GM19452 (cell line): ENCODE measurements around the gene E2F6.
"Not testable (repeated sequence)": the region's sequence is repeated elsewhere in the genome, so short reads cannot be mapped to it uniquely, and the experiment has no call there.

Experiments used
- ATAC-seq: cut with Tn5 transposase; IDR thresholded peaks from one replicate; pipeline ENCODE4 v1.9.1; 2021; ENCODE audit not compliant: unreplicated experiment

The E2F6 gene

DNA sequence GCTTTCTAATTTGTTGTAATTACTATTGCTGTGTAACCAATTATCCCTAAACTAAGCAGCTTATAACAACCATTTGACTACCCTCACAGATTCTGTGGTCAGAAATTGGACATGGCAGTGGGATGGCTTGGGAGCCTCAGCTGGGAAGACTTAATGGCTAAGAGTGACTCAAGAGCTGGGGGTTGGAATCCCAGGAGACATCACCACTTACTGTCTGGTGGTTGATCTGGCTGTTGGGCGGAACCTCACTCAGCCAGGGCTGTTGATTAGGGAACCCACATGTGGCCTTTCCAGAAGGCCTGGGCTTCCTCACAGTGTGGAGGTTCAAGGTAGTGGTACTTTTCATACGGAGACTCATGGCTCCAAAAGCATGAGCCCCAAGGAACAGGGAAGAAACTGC is 49.8 kb downstream of the E2F6 start:
- ATAC-seq, result no peak

DNA sequence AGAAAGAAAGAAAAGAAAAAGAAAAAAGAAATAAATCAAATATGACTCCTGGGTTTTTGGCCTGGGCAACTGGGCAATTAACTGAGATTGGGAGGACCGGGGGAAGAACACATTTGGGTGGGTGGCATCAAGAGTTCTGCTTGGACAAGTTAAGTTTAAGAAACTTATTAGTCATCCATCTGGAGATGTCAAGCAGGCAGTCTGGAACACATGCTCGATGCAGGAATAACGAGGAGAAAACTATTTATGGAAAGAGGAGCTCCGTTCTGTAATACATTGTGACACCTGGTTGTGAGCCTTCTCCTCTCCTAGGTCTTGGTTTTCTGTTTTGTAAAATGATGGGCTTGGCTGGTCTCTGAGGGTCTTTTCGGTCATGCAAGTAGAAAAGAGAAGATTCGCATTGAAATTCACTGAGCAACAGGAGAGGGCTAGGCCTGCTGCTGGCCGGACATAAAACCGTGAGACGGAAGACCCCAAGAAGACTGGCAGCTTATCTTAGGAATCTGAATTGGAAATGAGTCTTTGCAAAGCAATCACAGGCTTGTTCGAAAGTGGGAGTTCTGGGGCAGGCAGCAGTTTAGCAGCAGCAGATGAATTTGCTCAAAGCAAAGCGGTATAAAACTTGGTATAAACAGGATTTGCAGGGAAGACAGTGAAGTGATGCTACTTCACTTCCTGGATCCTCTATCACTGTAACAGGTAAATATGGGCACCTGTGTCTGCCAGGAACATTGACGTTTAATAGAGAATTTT is 51.4 kb downstream of the E2F6 start:
- ATAC-seq, result no peak

DNA sequence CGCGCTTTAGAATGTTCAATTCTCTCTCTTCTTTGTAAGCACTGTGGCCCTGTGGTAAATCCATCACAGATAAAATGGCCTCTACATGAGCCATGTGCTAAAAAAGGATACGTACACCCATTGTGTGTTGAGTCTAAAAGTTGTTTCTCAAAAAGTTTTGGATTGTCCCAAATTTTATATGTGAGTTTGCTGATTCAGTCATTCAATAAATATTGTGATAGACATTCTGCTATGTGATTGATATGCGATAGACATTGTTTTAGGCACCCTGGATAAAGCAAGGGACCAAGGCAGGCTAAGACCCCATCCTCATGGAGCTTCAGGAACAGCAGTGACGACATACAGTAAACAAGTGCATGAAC is 53.5 kb downstream of the E2F6 start:
- ATAC-seq, result no peak

DNA sequence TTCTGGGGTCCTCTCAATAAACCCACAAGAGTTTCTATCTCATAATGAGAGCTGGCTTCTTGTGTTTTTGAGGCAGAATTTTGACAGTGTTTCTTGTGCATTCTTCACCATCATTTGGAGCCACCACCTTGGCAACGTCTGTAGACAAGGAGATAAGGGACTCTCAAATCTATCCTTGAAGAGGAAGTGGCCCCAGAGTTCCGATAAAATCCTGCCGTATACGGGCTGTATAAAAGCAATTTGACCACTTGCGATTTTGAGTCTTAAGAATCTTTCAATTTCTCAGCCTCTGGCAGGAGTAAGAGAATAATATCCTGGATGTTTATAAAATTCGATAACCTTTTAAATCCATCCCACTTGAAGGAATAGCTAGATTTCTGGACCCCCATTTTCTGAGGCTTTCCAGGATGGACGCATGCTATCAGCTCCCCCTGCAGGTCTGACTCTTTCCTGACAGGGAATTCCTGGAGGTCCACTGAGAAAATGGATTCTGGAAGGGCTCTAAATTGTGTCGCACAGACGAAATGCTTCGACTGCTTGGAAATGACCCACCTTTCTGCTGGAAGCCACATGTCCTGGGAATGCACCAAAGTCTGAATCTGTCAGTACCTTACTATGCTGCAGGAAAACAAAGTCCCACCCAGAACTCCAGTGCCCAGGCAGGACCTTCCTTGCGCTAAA is 54.1 kb downstream of the E2F6 start:
- no peak for ATAC-seq

DNA sequence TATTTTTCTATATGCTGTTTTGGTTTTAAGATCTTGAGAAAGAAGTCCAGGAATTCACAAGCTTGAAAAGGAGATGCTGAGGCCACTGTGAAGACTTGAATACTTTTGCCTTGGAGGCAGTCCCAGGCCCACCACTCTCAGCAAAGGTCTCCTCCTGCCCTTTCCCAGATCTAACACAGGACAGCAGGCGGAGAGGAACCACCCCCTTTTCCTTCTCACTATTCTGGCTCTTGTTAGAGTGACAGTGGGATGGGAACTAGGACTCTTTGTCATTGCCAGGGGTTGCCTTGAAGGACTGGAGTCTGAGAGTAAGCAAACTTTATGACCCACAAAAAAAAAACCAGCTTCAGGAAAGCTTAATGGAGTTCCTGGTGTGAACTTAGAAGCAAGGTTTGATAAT is 54.7 kb downstream of the E2F6 start:
- ATAC-seq, result no peak

DNA sequence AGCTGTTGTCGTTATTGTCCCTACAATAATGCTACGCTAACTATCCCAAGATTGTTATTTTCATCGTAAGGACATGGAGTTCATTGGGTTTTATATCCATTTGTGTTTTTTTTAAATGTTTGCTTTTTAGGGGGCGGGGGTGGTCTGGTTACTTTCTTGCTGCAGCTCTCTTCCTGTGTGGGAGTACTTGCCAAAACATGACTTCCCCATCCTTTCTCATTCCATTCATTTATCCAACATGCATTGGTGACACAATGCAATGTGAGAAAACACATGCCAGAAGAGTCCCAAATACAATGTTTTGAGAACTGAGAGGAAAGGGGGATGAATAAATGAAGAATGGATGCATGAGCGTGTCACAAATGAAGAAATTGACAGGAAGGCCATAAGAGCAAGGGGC is 55.9 kb downstream of the E2F6 start:
- no peak for ATAC-seq

DNA sequence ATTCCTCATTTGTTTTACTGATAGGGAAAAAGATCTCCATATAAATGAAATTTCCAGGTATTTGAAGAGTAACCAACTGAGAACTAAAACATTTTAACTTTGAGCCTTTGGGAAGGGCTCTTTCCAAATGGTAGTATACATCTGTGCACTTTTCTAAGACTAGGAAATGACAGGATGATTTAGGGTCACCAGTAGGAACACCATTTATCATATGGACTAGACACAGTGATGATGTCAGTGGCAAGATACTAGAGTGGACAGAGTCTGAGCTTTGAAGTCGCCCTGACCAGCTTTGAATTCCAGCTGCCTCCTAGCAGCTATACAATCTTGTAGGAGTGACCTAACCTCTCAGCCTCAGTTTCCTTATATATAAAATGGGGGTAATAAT is 56.4 kb downstream of the E2F6 start:
- ATAC-seq, result no peak

DNA sequence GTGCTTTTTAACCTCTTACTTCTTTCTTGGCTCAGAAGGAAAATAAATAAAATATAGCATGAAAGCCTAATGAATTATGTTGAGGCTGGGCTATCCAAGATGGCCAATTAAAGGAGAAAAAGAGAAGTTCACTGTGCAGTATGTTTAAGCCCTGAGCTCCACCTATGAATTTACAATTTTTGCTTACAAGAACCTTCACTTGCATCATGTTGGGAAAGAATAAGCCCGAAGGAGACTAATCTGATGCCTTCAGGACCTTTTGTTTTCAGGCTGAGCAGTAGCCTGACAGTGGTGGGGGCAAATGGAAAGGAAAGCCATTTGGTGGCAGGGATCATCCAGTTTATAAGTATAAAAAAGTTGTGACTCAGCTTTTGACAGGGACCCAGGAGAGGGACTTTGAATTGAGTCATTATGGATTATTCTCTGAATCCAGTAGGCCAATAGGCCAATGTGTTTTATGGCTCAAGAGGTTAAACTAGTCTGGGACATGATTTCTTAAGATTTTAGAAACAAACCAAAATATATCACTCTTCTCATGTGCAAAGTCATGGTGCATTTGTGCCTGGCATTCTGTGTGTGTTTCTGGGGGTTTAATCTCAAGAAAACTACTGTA is 56.9 kb downstream of the E2F6 start:
- no peak for ATAC-seq

DNA sequence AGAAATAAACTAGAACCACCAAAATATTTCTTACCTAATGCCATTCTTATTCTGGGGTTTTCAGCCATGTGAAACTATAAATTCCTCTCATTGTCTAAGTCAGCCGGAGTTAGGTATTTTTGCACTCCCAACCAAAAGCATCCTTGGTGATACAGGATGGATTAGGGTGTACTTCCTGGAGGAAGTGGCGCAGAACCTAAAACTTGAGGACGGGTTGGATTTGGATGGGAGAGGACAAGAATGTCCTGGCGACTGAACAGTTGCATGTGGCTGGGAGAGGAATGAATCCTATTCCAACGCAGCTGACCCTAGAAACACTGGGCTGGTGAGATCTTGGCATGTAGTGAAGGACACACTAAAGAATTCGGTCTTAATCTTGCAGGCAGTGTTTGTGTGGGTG is 58.5 kb downstream of the E2F6 start:
- ATAC-seq, result no peak

DNA sequence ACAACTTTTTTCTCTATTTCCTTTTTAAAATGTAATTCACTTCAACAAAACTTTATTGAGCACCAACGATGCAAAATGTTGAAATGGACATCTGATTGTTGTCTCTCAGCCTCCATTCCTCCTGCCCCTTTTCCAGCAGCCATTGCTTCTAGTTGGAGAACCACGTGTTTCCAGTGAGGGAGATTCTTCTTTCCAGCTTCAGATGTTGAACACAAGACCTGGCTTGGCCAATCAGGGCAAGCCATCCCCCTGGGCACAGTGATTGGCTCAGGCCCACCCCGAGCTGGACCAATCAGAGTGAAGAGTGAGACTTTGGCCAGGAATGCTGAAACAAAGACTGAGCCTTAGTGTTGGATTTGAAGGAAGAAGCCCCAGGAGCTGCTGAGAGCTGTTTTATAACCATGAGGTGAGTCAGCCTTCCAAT is 59.0 kb downstream of the E2F6 start:
- ATAC-seq, result no peak

DNA sequence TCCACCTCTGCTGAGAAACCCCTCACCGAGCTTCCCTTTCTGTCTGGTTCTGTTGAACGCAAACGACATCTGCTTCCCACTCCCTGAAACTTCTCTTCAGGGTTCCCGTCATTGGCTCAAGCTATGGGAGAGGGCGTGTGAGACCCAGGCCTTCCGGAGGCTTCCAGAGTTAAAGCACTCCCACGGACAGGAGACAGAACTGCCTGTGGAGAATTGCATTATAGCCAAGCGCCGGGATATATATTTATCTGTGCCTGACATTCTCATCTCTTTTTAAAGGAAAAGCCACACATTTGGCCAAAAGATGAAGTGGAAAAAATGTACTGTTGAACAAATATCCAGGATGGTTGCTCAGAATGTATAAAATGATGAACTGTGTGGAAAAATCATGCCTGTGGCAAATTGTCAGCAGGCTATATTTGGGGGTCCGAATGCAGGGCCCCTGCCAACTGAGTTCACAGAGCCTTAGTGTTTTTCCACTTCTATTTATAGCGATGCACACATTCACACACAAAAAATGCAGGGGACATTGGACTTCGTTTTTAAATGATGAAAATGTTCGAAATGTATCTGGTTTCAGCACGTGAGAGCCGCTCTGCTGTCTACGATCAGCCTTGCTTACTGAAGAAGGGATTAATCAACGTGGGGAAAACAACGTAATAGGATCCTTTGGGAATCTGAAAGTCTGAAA is 59.5 kb downstream of the E2F6 start:
- no peak for ATAC-seq

DNA sequence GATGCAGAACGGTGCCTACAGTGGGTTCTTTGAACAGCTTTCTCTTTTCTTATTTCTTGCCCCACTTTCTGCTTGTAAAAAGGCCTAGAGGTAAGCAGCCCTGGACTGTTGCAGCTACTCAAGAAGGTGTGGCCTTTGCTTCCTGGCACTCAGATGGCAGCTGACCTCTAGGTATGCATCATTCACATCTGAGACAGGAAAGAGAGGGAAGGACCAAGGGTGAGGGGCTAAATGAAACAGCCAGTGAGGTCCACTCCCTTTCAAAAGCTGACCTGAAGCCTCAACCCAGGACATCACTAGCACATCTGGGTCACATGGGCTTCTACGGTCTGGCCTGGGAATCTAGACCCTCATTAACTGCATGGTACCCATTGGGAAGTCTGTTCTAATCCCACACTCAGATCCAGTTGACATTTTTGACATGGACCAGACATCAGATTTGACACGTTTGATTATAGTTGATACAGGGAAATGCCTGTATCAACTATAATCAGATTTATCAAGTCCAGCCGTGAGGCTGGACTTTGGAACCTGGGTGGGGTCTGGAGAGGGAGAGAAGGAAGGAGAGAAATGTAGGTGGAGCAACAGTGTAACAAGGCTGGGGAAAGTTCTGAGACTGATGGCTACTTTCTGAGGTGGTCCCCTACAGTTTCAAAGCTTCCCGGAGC is 60.2 kb downstream of the E2F6 start:
- no peak for ATAC-seq

DNA sequence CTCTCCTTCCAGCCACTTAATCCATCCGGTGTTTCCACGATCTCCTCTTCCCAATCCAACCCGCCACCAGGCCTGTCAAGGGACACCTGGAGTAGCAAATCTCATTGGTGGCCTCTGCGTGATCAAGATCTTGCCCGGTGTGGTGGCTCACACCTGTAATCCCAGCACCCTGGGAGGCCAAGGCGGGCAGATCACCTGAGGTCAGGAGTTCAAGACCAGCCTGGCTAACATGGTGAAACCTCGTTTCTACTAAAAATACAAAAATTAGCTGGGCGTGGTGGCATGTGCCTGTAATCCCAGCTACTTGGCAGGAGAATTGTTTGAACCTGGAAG is 60.9 kb downstream of the E2F6 start:
- not testable (repeated sequence) for ATAC-seq

DNA sequence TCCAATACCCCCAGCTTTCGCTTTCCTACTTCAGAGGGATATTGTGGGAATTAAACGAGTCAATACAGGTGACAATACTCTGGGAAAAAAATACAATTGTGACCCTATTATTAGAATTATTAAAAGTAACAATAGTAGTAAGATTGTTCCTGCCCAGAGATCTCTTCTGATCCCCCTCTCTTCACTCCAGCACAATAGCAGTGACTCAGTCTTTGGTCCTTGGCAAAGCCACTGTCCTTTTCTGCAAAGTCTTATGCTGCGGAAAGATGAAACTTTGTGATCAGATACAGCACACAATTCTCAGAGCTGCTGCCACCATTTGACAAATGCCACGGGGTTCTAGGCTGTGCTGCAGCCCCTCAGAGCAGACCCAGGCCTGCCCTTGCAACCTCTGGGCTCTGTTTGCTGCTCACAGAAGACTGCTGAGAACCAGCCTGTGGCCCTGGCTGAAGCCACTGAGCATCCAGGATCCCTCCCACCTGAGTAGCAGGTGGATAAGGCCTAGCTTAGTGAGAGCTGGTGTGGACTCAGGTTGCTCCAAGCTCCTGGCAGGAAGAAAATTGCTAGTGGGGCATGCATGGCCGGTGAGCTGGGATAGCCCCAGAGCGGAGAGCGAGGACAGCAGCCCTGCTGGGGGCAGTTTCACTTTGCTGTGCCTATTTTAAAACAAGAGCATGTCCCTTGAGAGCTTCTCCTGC is 61.4 kb downstream of the E2F6 start:
- no peak for ATAC-seq

DNA sequence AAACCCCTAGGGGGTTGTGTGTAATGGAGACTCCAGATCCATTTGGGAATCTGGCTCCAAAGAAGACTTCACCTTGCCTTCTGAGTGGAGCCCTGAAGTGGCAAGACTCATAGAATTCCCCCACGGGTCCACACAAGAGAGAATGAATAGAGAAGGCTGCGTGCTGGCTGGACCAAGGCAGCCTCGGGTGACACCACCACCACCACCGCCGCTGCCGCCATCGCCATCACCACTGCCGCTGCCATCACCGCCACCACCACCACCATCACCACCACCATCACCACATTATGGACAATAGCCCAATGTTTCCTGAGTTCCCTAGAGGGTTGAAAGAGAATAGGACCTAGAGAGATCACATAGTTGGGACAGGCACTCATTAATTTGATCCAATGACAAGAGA is 63.5 kb downstream of the E2F6 start:
- no peak for ATAC-seq

DNA sequence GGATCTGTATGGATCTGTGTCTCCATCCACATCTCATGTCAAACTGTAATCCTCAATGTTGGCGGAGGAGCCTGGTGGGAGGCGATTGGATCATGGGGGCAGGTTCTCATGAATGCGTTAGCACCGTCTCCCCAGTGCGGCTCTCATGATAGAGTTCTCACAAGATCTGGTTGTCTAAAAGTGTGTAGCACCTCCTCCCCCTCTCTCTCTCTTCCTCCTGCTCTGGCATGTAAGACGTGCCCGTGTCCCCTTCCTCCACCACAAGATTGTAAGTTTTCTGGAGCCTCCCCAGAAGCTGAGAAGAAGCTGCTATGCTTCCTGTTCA is 66.6 kb downstream of the E2F6 start:
- no peak for ATAC-seq

DNA sequence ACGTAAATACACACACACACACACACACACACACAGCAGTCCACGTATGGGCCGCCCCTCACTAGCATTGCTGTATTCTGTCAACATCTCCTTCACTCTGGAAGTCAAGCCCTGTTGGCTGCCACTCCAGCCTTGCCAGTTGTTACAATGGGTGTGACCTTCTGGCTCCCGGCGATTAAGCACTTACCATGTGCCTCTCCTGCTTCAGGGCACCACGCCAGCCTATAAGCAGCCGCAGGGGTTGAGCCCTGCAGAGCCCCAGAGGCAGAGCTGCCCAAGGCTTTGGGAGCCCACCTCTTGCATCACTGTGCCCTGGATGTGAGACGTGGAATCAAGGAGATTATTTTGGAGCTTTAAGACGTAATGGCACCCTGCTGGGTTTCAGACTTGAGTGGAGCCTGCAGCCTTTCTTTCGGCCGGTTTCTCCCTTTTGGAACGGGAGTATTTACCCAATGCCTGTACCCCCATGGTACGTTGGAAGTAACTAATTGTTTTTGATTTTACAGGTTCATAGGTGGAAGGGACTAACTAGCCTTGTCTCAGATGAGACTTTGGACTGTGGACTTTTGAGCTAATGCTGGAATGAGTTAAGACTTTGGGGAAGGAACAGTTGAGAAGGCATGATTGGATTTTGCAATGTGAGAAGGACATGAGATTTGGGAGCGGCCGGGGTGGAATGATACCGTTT is 67.1 kb downstream of the E2F6 start:
- no peak for ATAC-seq

DNA sequence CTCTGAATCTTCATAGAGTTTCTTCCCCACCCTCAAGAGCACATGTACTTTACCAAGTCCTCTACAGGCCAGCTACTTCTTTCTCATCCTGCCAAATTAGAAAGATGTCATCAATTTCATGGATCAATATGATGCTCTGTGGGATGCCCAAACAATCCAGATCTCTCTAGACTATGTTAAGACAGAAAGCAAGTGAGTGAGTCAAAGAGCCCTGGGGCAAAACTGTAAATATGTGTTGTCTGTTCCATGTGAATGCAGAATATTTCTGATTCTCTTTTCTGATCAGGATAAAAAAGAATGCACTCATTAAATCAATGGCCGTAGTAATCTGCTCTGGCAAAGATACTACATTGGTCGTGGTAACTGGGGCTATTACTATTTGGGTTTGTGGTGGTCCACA is 68.4 kb downstream of the E2F6 start:
- ATAC-seq, result no peak

DNA sequence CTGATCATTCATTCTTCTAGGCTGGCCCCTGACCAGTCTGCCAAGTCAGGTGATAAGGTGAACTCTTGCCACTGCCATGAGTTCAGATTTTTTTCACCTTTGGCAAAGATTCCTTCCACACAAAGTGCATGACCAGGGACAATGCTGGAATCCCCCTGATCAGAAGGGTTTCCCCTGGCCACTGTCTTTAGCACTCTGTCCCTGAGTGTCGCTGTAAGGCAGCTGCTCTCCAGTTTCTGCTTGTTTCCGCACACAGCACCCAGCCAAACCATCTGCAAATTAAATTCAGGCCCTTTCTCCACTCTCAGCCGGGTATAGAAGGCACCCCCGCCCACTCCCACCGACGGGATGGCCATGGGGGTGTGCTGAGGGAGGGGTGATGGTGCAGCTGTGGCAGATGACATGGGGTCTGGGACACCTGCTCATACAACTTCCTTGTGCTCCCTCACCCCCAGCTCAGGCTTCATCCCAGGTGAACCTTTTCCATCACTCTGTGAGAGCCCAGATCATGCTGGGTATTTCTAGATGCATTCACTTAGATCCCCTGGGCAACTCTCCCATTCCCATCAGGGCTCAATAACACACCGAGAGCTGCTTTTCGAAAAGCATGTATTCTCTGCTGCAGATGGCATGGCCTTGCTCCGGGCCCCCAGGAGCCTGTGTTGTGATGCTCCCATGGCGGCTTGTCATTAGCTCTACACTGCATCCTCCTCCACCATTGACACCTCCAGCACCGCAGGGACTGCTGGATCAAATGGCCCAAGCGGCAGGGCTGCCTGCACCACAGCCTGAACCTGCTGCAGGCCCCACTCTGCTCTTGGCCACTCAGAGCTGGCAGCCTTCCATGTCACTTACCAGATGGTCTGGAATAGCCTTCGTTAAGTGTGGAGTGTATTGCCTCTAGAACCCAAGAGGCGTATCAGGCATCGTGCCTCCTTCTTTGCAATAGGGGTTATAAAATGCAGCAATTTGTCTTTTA is 69.2 kb downstream of the E2F6 start:
- ATAC-seq, result no peak
